ENCODE measurements around the gene CHD3.

CHD3 gene

GRCh38 chr17:7946441-7946840, 57.9 kb downstream of the CHD3 start:
- TF ChIP-seq FOXM1 (IDR thresholded peaks at IDR 0.05; ENCODE audit: borderline replicate concordance, low read depth) (no peak), EGR1 (IDR thresholded peaks at IDR 0.05) (no peak), NFIC (IDR thresholded peaks at IDR 0.05) (no peak), TCF12 (IDR thresholded peaks at IDR 0.05; ENCODE audit: low read depth) (no peak), CREB1 (IDR thresholded peaks at IDR 0.05; ENCODE audit: low read depth) (no peak)

GRCh38 chr17:7947651-7948050, 59.1 kb downstream of the CHD3 start:
- no peak for TF ChIP-seq EP300 (IDR thresholded peaks at IDR 0.05; ENCODE audit: borderline replicate concordance)
- no peak for TF ChIP-seq FOXM1 (IDR thresholded peaks at IDR 0.05; ENCODE audit: borderline replicate concordance, low read depth)
- no peak for TF ChIP-seq YY1 (IDR thresholded peaks at IDR 0.05; ENCODE audit: low read depth)
- no peak for TF ChIP-seq TCF12 (IDR thresholded peaks at IDR 0.05; ENCODE audit: low read depth)
- TF ChIP-seq CREB1 (IDR thresholded peaks at IDR 0.05; ENCODE audit: low read depth): no peak
- TF ChIP-seq EGR1 (IDR thresholded peaks at IDR 0.05): no peak
- no peak for TF ChIP-seq TEAD4 (IDR thresholded peaks at IDR 0.05)
- TF ChIP-seq, protein P1, sequence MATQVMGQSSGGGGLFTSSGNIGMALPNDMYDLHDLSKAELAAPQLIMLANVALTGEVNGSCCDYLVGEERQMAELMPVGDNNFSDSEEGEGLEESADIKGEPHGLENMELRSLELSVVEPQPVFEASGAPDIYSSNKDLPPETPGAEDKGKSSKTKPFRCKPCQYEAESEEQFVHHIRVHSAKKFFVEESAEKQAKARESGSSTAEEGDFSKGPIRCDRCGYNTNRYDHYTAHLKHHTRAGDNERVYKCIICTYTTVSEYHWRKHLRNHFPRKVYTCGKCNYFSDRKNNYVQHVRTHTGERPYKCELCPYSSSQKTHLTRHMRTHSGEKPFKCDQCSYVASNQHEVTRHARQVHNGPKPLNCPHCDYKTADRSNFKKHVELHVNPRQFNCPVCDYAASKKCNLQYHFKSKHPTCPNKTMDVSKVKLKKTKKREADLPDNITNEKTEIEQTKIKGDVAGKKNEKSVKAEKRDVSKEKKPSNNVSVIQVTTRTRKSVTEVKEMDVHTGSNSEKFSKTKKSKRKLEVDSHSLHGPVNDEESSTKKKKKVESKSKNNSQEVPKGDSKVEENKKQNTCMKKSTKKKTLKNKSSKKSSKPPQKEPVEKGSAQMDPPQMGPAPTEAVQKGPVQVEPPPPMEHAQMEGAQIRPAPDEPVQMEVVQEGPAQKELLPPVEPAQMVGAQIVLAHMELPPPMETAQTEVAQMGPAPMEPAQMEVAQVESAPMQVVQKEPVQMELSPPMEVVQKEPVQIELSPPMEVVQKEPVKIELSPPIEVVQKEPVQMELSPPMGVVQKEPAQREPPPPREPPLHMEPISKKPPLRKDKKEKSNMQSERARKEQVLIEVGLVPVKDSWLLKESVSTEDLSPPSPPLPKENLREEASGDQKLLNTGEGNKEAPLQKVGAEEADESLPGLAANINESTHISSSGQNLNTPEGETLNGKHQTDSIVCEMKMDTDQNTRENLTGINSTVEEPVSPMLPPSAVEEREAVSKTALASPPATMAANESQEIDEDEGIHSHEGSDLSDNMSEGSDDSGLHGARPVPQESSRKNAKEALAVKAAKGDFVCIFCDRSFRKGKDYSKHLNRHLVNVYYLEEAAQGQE (IDR thresholded peaks at IDR 0.05; ENCODE audit: low read depth): no peak

GRCh38 chr17:7950578-7950977, 62.0 kb downstream of the CHD3 start:
- TF ChIP-seq, protein P1 (IDR thresholded peaks at IDR 0.05; ENCODE audit: low read depth): no peak
- TF ChIP-seq EP300 (IDR thresholded peaks at IDR 0.05; ENCODE audit: borderline replicate concordance) (no peak), TEAD4 (IDR thresholded peaks at IDR 0.05) (no peak), EGR1 (IDR thresholded peaks at IDR 0.05) (no peak), FOXM1 (IDR thresholded peaks at IDR 0.05; ENCODE audit: borderline replicate concordance, low read depth) (no peak)
- TF ChIP-seq, protein P2, sequence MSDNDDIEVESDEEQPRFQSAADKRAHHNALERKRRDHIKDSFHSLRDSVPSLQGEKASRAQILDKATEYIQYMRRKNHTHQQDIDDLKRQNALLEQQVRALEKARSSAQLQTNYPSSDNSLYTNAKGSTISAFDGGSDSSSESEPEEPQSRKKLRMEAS (IDR thresholded peaks at IDR 0.05): no peak

GRCh38 chr17:7951143-7951792, 62.7 kb downstream of the CHD3 start:
- TF ChIP-seq, protein P1 (IDR thresholded peaks at IDR 0.05; ENCODE audit: low read depth): no peak
- no peak for TF ChIP-seq TEAD4 (IDR thresholded peaks at IDR 0.05)
- TF ChIP-seq TAF1 (IDR thresholded peaks at IDR 0.05; ENCODE audit: low read depth): no peak
- no peak for TF ChIP-seq EGR1 (IDR thresholded peaks at IDR 0.05)
- TF ChIP-seq, protein P3, sequence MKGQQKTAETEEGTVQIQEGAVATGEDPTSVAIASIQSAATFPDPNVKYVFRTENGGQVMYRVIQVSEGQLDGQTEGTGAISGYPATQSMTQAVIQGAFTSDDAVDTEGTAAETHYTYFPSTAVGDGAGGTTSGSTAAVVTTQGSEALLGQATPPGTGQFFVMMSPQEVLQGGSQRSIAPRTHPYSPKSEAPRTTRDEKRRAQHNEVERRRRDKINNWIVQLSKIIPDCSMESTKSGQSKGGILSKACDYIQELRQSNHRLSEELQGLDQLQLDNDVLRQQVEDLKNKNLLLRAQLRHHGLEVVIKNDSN (IDR thresholded peaks at IDR 0.05): no peak

GRCh38 chr17:7955414-7956227, 67.0 kb downstream of the CHD3 start:
- TF ChIP-seq TCF12 (IDR thresholded peaks at IDR 0.05; ENCODE audit: low read depth) (no peak), EP300 (IDR thresholded peaks at IDR 0.05; ENCODE audit: borderline replicate concordance) (no peak), TAF1 (IDR thresholded peaks at IDR 0.05; ENCODE audit: low read depth) (no peak), FOXM1 (IDR thresholded peaks at IDR 0.05; ENCODE audit: borderline replicate concordance, low read depth) (no peak)
